Embryonic facial prominence (tissue), 1 donor: Measurements from ENCODE around the gene POLR1G.
A peak's percentile ranks its signal among the peaks of the same experiment; 100 is the strongest.
"Not testable (repeated sequence)": the region's sequence is repeated elsewhere in the genome, so short reads cannot be mapped to it uniquely, and the experiment has no call there.

ENCODE experiments used
- DNase-seq: peaks from one replicate; pipeline ENCODE4 v3.0.0-alpha.2; 2016; ENCODE audit errors: extremely low spot score

POLR1G gene

DNA sequence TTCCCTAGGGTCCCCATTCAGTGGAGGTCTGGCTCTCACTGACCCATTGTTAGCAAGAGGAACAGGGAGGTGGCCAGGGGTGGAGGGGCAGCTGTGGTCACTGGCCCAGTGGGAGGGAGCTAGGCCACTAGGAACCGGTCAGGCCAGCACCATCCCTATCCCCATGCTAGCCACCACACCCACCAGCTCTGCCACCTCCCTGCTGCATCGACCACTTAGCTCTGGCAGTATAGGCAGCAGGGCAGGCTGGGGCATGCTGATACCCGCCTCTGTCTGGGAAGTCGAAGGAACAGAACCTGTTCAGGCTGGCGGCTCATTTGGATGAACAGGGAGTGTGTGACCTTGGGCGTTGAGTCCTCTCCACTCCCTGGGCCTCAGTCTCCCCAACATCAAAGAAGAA, 6.3 kb upstream of the POLR1G start:
- DNase-seq: no peak

DNA sequence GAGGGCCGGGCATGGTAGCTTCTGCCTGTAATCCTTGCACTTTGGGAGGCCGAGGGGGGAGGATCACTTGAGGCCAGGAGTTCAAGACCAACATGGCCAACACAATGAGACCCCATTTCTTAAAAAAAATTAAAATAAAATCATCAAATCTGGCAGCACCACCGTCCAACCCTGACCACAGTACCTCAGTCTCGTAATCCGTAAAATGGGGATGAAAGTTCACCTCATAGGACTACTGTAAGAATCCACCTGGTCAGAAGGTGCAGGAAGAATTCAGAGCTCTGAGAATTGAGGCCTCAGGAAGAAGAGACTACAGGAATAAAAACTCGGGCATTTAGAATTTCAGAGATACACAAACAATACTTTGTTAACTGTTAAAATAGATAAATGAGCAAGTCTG, 4.6 kb upstream of the POLR1G start:
- no peak for DNase-seq

DNA sequence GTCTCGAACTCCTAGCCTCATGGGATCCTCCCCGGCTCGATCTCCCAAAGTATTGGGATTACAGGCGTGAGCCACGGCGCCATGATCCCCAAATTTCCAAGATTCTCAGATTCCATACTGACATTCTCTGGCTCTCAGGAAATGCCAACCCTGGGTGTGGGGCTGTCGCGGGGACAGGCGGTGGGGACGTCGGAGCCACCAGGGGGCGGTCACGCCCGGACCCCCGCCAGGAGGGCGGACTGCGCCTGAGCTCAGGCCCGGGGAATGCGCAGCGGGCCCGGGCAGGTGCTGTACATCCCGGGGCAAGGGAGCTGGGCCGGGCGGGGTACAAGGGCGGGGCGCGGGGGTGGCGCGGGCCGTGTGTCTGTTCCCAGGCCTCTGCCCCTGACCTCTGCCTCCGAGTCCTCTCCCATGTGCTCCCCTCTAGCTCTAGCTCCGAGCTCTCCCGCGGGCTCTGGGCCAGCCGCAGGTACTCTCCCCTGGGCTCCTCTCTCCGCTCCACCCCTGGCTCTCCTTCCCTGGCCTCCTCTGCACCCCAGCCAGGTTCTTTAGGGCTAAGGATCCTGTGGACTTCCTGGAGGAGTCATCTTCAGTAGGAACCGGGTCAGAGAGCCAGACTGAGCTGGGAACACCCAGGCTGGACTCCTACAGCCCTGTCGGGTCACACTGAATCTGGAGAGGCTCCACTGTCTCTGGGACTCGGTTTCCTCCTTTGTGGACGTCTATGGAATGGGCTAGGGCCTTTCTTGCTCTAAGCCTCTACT, 4.0 kb upstream of the POLR1G start:
- DNase-seq: no peak

DNA sequence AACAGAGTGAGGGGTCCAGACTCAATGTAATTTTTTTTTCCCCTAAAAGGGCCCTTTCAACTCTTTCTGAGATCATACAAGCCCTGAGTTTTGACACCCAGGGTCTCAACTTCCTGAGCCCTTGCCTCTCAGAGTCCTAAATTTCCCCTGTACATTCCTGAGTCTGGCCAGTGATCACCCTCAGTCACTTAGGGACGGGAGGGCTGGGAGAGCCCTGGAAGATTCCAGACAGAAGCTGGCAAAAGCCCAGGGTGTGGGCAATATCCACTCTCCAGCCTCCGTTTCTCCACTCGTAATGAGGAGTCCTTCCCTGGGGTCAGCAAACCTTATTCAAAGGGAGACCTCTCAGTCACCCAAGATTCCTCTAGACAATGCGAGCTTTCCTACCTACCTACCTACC, 3.2 kb upstream of the POLR1G start:
- DNase-seq: no peak

DNA sequence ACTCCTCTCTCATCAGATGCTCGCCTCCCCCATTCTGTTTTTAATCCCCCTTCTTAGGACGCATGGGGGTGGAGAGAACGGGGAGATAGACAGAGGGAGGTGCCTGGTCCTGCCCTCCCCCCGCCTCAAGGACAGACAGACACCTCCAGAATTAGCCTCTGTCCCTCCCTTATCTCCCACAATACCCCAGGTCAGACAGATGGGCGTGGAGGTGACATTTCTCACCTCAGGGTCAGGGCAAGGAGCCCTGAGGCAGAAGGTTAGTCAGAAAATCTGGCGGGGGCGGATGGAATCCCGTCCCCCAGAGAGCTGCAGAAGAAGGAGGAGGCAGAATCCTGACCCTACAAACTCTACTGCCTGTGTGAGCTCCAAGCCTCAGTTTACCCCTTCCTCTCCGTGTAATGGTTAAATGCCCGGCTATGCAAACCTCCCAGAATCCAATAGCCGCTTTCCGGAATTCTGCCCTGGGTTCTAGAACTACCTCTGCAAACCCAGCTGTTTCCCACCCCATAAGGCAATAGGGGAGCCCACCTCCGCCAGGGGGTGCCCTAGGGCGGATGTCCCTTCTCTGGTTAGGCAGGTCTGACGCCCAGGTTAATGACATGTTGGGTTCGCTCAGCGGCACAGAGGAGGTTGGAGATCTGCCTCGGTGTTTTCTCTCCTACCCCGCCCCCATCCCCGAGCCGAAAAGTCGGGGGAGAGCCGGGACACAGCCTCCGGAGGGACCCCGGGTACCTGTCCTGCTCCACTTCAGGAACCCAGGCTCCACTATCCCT, 2.5 kb upstream of the POLR1G start:
- no peak for DNase-seq

DNA sequence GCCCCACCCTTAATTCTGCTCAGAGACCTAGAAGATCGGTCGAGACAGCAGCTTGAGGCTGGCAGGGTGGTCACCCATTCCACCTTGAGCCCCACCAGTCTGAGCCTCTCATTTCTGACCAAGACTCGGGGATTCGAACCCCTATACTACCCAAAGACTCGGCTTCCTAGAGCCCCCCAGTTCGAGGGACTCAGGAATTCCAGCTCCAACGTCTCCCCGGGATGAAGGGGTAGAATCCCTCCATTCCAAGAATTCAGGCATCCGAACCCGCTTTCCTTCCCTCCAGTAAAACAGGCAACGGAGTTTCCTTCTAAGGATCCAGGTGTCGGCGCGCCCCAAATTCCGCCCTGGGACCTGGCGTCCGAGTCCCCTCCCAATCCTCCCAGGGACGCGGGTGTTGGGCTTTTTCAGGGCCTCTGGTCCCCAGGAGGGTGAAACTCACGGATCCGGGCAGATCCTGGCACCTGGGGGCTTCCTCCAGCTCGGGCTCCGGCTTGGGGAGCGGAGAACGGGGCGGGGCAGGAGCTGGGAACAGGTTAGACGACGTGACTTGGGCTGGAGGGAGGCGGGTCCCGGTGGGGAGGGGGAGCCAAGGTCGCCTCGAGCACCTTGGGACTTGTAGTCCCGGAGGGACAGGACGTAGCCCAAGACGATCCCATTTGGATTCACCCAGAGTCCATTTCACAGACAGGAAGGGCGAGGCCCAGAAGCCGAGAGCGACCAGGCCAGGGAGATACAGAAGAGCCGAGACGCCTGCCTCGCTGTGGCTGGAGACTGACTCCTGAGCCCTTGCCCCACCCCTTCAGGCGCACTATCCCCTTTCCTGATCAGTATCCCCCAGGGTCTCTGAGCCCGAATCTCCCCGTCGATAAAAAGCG, 1.6 kb upstream of the POLR1G start, which contains the start of gene PPP1R13L:
Gene PPP1R13L (minus strand): TSS at position 513 of the 878 bp plus-strand sequence. CDS start 6,751 bp downstream, outside the sequence.
- peak; percentile 28 for DNase-seq

DNA sequence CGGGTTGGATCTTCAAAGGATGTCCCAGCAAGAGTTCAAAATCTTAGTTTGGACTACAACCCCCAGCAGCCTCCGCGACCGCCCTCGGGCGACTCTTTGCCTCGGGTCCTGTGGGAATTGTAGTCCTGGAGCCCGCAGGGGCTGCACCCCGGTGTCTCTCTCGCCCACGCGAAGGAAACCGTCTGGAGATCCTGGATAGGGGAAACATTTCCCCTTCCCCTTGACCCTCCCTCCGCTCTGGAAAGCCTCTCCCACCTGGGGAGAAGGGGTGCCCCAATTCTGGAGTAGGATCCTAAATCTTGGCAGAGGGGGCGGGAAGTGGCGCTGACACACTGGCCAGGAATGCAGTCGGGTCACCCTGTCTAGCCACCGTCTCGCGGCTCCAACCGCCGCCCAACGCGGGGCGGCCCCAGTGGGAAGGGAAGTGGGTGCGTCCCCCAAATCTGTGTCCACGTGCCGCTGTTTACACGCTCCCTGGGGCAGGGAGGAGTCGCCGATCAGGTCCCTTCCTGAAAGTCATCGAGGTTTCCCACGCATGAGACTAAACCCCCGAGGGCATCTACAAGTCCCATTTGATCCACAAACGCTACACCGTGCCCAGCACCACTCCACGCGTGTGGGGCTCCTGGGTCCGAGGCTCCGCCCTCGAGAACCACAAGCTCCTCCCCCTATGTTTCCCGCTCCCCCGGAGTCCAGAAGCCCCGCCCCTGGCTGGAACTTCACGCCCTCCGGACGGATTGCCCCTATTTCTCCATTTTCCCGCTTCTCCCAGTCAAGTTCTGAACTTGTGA, 814 bp upstream of the POLR1G start:
- DNase-seq: peak; percentile 64

DNA sequence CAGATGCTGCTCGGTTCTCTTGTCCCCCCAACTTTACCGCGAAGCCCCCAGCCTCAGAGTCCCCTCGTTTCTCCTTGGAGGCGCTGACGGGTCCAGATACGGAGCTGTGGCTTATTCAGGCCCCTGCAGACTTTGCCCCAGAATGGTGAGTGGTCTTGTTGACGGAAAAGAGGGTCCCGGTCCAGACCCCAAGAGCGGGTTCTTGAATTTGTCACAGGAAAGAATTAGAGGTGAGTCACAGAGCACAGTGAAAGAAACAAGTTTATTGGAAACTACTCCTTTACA, 589 bp downstream of the POLR1G start:
- DNase-seq: no peak

DNA sequence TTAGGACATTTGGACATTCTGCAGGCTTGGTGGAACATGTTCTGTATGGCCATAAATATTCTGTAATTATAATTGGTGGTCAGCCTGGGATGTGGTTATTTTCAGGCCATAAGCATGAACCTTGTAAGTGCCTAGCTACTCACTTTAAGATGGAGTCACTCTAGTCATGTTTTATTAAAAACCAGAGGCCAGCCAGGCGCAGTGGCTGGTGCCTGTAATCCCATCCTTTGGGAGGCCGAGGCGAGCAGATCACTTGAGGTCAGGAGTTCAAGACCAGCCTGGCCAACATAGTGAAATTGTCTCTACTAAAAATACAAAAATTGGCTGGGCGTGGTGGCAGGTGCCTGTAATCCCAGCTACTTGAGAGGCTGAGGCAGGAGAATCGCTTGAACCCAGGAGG, 1.1 kb downstream of the POLR1G start:
- not testable (repeated sequence) for DNase-seq

DNA sequence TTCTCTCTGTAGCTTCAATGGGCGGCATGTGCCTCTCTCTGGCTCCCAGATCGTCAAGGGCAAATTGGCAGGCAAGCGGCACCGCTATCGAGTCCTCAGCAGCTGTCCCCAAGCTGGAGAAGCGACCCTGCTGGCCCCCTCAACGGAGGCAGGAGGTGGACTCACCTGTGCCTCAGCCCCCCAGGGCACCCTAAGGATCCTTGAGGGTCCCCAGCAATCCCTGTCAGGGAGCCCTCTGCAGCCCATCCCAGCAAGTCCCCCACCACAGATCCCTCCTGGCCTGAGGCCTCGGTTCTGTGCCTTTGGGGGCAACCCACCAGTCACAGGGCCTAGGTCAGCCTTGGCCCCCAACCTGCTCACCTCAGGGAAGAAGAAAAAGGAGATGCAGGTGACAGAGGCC, 1.7 kb downstream of the POLR1G start:
- no peak for DNase-seq

DNA sequence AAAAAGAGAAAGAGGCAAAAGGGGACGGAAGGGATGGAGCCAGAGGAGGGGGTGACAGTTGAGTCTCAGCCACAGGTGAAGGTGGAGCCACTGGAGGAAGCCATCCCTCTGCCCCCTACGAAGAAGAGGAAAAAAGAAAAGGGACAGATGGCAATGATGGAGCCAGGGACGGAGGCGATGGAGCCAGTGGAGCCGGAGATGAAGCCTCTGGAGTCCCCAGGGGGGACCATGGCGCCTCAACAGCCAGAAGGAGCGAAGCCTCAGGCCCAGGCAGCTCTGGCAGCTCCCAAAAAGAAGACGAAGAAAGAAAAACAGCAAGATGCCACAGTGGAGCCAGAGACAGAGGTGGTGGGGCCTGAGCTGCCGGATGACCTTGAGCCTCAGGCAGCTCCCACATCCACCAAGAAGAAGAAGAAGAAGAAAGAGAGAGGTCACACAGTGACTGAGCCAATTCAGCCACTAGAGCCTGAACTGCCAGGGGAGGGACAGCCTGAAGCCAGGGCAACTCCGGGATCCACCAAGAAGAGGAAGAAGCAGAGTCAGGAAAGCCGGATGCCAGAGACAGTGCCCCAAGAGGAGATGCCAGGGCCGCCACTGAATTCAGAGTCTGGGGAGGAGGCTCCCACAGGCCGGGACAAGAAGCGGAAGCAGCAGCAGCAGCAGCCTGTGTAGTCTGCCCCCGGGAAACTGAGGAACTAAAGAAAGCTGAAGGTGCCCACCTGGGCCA, 2.5 kb downstream of the POLR1G start:
- DNase-seq: no peak

DNA sequence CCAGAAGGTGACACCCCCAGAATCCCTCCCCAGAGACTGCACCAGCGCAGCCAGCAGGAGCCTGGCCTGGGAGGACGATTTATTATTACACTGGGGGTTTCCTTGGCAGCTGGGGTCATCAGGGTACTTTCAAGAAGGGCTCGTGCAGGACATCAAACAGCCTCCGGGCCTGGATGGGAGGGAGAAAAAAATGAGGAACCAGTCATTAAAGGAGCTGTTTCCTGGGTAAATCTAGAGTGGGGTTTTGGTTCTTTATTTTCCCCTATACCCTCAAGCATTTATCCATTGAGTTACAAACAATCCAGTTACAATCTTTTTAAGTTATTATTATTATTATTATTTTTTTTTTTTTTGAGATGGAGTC, 3.1 kb downstream of the POLR1G start:
- no peak for DNase-seq

DNA sequence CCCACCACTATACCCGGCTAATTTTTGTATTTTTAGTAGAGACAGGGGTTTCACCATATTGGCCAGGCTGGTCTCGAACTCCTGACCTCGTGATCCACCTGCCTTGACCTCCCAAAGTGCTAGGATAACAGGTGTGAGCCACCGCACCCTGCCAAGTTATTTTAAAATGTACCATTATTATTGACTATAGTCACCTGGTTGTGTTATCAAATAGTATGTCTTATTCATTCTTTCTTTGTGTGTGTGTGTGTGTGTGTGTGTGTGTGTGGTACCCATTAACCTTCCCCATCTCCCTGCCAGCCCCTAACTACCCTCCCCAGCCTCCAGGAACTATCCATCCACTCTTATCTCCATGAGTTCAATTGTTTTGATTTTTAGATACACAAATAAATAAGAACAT, 3.9 kb downstream of the POLR1G start:
- DNase-seq: not testable (repeated sequence)

DNA sequence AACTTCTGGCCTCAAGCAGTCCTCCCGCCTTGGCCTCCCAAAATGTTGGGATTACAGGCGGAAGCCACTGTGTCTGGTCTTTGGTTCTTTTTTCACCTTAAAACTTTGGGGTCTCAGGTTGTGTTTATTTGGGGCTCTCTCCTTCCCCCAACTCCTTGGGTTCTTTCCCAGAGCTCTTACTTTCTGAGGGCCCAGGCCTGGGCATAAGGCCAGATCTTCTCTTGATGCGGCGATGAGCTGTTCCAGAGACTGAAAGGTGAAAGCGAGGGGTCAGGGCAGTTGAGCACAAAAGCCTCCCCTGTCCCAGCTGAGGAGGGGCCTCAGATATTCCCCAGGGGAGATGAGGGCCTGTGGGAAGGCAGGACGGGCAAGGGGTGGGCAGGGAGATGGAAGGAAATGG, 7.1 kb downstream of the POLR1G start:
- no peak for DNase-seq

DNA sequence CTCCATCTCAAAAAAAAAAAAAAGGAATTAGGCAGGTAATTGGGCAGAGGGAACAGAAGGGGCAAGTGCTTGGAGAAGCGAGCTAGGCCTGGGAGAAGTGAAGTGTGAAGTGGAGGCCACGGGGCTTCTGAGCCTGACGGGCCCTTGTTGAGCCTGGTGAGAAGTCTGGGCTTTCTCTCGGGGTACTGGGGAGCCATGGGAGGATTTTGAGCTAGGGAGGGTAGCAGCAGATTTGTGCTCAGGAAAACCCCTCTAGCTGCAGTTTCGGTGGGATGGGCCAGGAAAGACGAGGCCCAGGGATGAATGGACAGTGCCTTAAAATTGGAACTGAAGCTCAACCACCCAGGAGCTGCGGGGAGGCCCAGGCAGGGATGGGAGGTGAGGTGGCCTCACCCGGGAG, 8.0 kb downstream of the POLR1G start:
- no peak for DNase-seq

DNA sequence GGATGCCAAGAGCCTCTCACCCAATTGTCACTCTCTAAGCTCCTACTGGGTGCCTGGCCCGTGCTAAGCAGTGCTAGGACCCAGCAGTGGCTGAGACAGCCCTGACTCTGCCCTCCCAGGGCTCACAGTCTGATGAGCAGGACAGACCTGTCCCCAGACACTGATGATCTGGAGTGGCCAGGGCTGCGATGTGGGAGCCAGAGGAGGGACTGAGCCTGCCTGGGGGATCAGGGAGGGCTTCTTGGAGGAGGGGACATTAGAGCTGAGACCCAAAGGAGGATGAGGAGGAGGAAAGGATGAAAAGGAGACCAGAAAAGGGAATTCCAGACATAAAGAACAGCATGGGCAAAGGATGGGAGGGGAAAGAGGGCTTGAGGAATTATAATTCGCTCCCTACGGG, 10.7 kb downstream of the POLR1G start:
- DNase-seq: no peak

DNA sequence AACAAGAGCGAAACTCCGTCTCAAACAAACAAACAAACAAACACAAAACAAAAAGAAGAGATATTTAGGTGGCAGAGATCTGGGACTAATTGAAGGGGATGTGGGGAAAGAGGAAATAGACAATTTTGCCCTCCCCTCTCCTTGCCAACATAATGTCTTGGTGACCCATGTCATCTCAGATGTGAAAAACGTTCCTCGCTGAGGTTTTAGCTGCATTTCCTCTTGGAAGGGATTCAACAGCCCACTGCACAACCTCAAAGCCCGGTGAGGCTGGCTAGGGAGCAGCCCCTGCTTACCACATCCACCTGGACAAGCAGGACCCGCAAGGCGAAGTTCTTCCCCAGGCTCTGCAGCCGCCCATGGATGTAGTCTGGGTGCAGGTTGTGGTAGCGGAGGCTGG, 12.4 kb downstream of the POLR1G start:
- no peak for DNase-seq

DNA sequence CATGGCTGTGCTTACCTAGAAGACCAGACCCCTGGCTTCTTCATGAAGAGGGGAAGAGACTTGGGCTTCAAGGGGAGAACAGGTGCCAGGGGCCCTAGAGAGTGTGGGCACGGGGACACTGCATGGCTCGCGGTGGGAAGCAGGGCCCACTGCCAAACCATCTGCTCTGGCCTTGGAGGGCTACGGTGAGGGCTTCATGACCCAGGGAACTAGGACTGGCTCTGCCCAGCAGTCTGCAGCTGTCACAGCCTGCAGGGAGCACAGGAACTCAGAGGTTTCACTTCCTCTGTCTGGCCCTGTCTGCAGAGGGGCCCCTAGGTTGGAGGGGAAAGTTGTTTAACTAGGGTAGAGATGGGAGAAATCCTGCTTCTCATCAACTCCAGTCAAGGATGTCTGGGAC, 13.0 kb downstream of the POLR1G start:
- DNase-seq: no peak

DNA sequence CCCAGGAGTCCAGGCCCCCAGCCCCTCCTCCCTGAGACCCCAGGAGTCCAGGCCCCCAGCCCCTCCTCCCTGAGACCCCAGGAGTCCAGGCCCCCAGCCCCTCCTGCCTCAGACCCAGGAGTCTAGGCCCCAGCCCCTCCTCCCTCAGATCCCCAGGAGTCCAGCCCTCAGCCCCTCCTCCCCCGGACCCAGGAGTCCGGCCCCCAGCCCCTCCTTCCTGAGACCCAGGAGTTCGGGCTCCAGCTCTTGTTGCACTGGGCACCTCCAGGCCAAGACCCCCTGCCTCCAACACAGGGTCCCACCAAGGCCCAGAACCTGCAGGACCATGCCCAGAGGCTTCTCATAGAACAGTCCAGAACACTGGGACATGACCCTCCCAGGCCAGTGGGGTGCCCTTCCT, 13.5 kb downstream of the POLR1G start:
- no peak for DNase-seq

DNA sequence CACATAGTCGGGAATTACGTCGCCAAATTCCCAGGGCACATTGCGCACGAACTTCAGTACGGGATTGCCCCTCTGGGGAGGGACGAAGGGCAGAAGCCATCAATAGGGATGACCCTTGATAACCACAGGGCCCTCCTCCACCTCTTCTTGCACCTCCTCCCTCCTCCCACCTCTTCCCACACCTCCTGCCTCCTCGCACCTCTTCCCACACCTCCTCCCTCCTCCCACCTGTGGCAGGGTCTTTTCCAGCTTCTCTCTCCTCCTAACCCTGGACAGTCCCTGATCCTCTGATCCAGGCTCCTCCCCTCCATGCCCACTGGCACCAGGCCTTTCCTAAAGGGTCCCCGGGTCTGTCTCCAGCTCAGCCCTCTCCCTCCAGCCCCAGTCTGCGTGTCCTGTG, 13.9 kb downstream of the POLR1G start:
- no peak for DNase-seq

DNA sequence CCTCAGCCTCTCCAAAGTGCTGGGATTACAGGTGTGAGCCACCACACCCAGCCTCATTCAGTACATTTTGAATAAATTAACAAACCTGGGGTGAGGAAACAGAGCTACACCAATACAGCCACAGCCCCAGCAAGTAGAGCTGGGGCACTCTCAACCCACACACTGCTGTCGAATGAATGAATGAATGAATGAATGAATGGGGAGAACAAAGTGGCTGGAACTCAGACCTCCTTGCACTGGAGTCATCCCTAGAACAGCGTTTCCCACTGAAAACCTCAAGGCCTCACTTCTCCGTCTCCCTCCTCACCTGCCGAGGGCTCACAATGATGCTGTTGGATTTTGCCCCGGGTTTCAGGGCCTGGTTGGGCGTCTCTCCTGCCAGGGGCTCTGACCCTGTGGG, 14.4 kb downstream of the POLR1G start:
- DNase-seq: no peak
